GM19452 (cell line): ENCODE measurements around the gene PACSIN1.
"Not testable (repeated sequence)": the region's sequence is repeated elsewhere in the genome, so short reads cannot be mapped to it uniquely, and the experiment has no call there.

Experiments
- ATAC-seq: cut with Tn5 transposase; IDR thresholded peaks from one replicate; pipeline ENCODE4 v1.9.1; 2021; ENCODE audit not compliant: unreplicated experiment

The PACSIN1 gene

GRCh38 chr6:34457742-34458735 is 7.8 kb upstream of the PACSIN1 start:
- ATAC-seq, result no peak

GRCh38 chr6:34459899-34460593 is 5.8 kb upstream of the PACSIN1 start:
- no peak for ATAC-seq

- ATAC-seq, result no peak
Observed at GRCh38 chr6:34460796-34461507, 4.9 kb upstream of the PACSIN1 start.

- no peak for ATAC-seq
Observed at GRCh38 chr6:34462010-34462409, 3.9 kb upstream of the PACSIN1 start.

- ATAC-seq, result no peak
Observed at GRCh38 chr6:34462551-34462971, 3.3 kb upstream of the PACSIN1 start.

- ATAC-seq, result no peak
Observed at GRCh38 chr6:34463299-34463698, 2.6 kb upstream of the PACSIN1 start.

GRCh38 chr6:34463849-34464248 is 2.0 kb upstream of the PACSIN1 start:
- ATAC-seq, result no peak

- ATAC-seq, result no peak
Observed at GRCh38 chr6:34466242-34467185, 638 bp downstream of the PACSIN1 start.

GRCh38 chr6:34468378-34468892 is 2.6 kb downstream of the PACSIN1 start:
- ATAC-seq, result no peak

GRCh38 chr6:34469499-34469898 is 3.6 kb downstream of the PACSIN1 start:
- no peak for ATAC-seq

GRCh38 chr6:34472425-34472824 is 6.5 kb downstream of the PACSIN1 start:
- ATAC-seq, result no peak

GRCh38 chr6:34473967-34474366 is 8.1 kb downstream of the PACSIN1 start:
- no peak for ATAC-seq

GRCh38 chr6:34474754-34475153 is 8.9 kb downstream of the PACSIN1 start:
- ATAC-seq, result no peak

- ATAC-seq, result no peak
Observed at GRCh38 chr6:34475238-34475682, 9.4 kb downstream of the PACSIN1 start.

- no peak for ATAC-seq
Observed at GRCh38 chr6:34475767-34476328, 10.0 kb downstream of the PACSIN1 start.

- no peak for ATAC-seq
Observed at GRCh38 chr6:34476447-34476846, 10.6 kb downstream of the PACSIN1 start.

- ATAC-seq, result no peak
Observed at GRCh38 chr6:34476921-34477320, 11.0 kb downstream of the PACSIN1 start.

- ATAC-seq, result no peak
Observed at GRCh38 chr6:34478796-34479195, 12.9 kb downstream of the PACSIN1 start.

- ATAC-seq, result not testable (repeated sequence)
Observed at GRCh38 chr6:34483781-34484180, 17.9 kb downstream of the PACSIN1 start.

- no peak for ATAC-seq
Observed at GRCh38 chr6:34484391-34484790, 18.5 kb downstream of the PACSIN1 start.
